ENCODE data around the gene SLC35F1. TPM values are rescaled to one million over a fixed set of nuclear protein-coding genes. Genes with fewer than 3 reads are reported as not detected.

SLC35F1 gene
- total and polyA plus RNA-seq, 9 of the 15 experiments (the other 6 are each of a cell fraction or from before 2014, with no cell fraction given): 0.03 to 0.06 TPM; not detected in 7

DNA sequence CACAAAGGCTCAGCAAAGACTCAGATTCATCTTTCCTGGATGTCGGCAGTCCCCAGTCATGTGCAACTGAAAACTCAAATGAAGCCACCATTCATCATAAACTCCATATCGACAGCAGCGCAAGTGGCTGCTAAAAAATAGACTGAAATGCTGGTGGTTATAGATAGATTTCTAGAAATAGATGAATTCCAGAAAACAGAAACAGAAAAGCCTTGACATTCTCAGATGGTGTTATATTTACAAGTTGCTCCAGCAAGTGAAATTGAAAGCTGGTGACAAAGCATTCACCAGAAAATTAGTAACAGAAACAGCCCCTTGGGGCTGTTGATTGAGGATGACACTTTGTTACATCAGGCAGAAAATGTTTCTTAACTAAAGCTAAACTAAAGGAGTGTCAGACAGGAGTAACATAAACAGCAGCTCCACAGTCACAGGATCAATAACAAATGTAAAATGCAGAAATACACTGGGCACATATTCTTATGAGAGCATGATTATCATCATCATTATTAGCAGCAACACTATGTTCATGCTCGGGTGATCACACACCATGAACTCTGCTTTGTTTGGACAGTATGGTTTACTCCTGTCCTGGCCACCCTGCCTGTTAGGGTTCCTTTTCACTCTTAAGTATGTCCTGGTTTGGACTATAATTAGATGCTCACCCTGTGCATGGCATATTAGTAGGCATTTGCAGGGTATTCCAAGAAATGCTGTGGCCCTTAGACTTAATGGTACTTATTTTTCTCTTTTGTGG lies 36.4 kb upstream of the SLC35F1 start:
- 0% methylated on average over 4 of the region's 4 CpGs for WGBS (ENCODE audit: insufficient coverage, low coverage, missing lambda C conversion rate)
- no peak for ATAC-seq
- no TSS peak for BruUV-seq (replicated peaks)
- H3K9me1 ChIP-seq (ENCODE audit: control insufficient read depth, insufficient read depth, low read length): no peaks in the 10 kb centered on the region
- H3K9me3 ChIP-seq (replicated peaks; ENCODE audit: control insufficient read depth, insufficient read depth, low read depth, low read length): no peaks in the 10 kb centered on the region
- DNase-seq (ENCODE audit: extremely low read depth in 1 of 4, low spot score in 3 of 4): no peak
- no peaks in the 10 kb centered on the region for H3K4me1 ChIP-seq (replicated peaks in 1 of 2; ENCODE audit: control insufficient read depth in 2 of 2, insufficient read depth in 2 of 2, low read length in 2 of 2)
- no peak overlapping the region for H2AFZ ChIP-seq (ENCODE audit: low read depth, low read length)
- no peak overlapping the region for H3K4me2 ChIP-seq (ENCODE audit: insufficient read depth, low read length)
- H3K27ac ChIP-seq (ENCODE audit: extremely low read depth, low read depth, low read length): no peak overlapping the region
- POLR2A ChIA-PET: no interaction called here
- H3K4me3 ChIP-seq: no peak overlapping the region
- CTCF ChIA-PET (ENCODE audit: low intra/inter-chr PET ratio): no interaction called here
- H3K9ac ChIP-seq (ENCODE audit: insufficient read depth in 1 of 2, low read depth in 2 of 2, low read length in 2 of 2): no peak overlapping the region
- no peaks in the 10 kb centered on the region for H3K27me3 ChIP-seq (ENCODE audit: control insufficient read depth in 2 of 2, insufficient read depth in 2 of 2, low read length in 2 of 2)
- H3K36me3 ChIP-seq (ENCODE audit: control insufficient read depth, insufficient read depth, low read length): no peaks in the 10 kb centered on the region
- intact Hi-C loops (cut with micrococcal nuclease) (no loop called here), in situ Hi-C loops (cut with MboI) (no loop called here)
- FAIRE-seq: no peak
- no peaks in the 10 kb centered on the region for H4K20me1 ChIP-seq (replicated peaks; ENCODE audit: control insufficient read depth, insufficient read depth, low read length)
- no peak for TF ChIP-seq TCF7L2 (IDR thresholded peaks at IDR 0.05; ENCODE audit: low read depth, low read length)
- no peak for TF ChIP-seq POLR2G (IDR thresholded peaks at IDR 0.05; ENCODE audit: low read depth, low read length)
- no peaks in the 10 kb centered on the region for H3K79me2 ChIP-seq (ENCODE audit: control insufficient read depth, insufficient read depth, low read length)

DNA sequence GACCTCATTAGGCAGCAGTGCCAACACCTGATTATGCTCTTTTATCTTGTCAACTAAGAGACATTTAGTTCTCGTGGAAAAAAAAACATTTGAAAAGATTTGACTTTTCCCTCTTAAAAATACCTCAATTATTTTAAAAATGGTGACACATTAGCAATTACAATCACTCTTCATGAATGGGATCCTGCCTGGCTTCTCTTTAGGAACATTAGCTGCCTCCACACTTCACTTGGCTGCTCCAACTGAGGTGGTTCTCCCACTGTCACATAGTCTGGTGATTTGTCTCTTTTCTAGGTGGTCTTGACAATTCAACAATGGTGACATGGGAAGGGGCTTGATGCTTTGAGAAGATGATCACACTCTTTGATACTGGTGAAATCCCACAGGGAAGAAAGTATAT lies 26.2 kb upstream of the SLC35F1 start:
- DNase-seq (ENCODE audit: extremely low read depth in 1 of 4, low spot score in 3 of 4): no peak
- Histone ChIP-seq H3K36me3 (ENCODE audit: control insufficient read depth, insufficient read depth, low read length) (no peaks in the 10 kb centered on the region), H3K79me2 (ENCODE audit: control insufficient read depth, insufficient read depth, low read length) (no peaks in the 10 kb centered on the region), H2AFZ (ENCODE audit: low read depth, low read length) (no peak overlapping the region), H3K9ac (ENCODE audit: insufficient read depth in 1 of 2, low read depth in 2 of 2, low read length in 2 of 2) (no peak overlapping the region), H3K9me1 (ENCODE audit: control insufficient read depth, insufficient read depth, low read length) (no peaks in the 10 kb centered on the region), H3K9me3 (replicated peaks; ENCODE audit: control insufficient read depth, insufficient read depth, low read depth, low read length) (no peaks in the 10 kb centered on the region; the same call in 1 of the 2 replicates), H4K20me1 (replicated peaks; ENCODE audit: control insufficient read depth, insufficient read depth, low read length) (no peaks in the 10 kb centered on the region), H3K4me3 (no peak overlapping the region), H3K4me2 (ENCODE audit: insufficient read depth, low read length) (no peak overlapping the region), H3K27ac (ENCODE audit: extremely low read depth, low read depth, low read length) (no peak overlapping the region), H3K4me1 (replicated peaks in 1 of 2; ENCODE audit: control insufficient read depth in 2 of 2, insufficient read depth in 2 of 2, low read length in 2 of 2) (no peaks in the 10 kb centered on the region), H3K27me3 (ENCODE audit: control insufficient read depth in 2 of 2, insufficient read depth in 2 of 2, low read length in 2 of 2) (no peaks in the 10 kb centered on the region)
- intact Hi-C loops (cut with micrococcal nuclease): no loop called here
- ChIA-PET CTCF (ENCODE audit: low intra/inter-chr PET ratio) (no interaction called here), POLR2A (no interaction called here)
- WGBS (ENCODE audit: insufficient coverage, low coverage, missing lambda C conversion rate): 0% methylated on average over 1 of the region's 1 CpG
- FAIRE-seq: no peak
- in situ Hi-C loops (cut with MboI): no loop called here
- no TSS peak for BruUV-seq (replicated peaks)
- no peak for ATAC-seq
- TF ChIP-seq SMAD4 (CRISPR knock-in tag; conservative IDR thresholded peaks at IDR 0.05) (no peak), STAG1 (CRISPR knock-in tag; IDR thresholded peaks at IDR 0.05; ENCODE audit: borderline replicate concordance) (no peak), TBP (optimal IDR thresholded peaks at IDR 0.05; ENCODE audit: low read depth, low read length) (no peak), PPARD (CRISPR knock-in tag; IDR thresholded peaks at IDR 0.05) (no peak), NCOA1 (IDR thresholded peaks at IDR 0.05; ENCODE audit: low read depth) (no peak), ZNF217 (CRISPR knock-in tag; IDR thresholded peaks at IDR 0.05) (no peak)
- TF ChIP-seq, protein P1, sequence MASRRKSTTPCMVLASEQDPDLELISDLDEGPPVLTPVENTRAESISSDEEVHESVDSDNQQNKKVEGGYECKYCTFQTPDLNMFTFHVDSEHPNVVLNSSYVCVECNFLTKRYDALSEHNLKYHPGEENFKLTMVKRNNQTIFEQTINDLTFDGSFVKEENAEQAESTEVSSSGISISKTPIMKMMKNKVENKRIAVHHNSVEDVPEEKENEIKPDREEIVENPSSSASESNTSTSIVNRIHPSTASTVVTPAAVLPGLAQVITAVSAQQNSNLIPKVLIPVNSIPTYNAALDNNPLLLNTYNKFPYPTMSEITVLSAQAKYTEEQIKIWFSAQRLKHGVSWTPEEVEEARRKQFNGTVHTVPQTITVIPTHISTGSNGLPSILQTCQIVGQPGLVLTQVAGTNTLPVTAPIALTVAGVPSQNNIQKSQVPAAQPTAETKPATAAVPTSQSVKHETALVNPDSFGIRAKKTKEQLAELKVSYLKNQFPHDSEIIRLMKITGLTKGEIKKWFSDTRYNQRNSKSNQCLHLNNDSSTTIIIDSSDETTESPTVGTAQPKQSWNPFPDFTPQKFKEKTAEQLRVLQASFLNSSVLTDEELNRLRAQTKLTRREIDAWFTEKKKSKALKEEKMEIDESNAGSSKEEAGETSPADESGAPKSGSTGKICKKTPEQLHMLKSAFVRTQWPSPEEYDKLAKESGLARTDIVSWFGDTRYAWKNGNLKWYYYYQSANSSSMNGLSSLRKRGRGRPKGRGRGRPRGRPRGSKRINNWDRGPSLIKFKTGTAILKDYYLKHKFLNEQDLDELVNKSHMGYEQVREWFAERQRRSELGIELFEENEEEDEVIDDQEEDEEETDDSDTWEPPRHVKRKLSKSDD (conservative IDR thresholded peaks at IDR 0.05; ENCODE audit: low read length): no peak
- TF ChIP-seq, protein P2, sequence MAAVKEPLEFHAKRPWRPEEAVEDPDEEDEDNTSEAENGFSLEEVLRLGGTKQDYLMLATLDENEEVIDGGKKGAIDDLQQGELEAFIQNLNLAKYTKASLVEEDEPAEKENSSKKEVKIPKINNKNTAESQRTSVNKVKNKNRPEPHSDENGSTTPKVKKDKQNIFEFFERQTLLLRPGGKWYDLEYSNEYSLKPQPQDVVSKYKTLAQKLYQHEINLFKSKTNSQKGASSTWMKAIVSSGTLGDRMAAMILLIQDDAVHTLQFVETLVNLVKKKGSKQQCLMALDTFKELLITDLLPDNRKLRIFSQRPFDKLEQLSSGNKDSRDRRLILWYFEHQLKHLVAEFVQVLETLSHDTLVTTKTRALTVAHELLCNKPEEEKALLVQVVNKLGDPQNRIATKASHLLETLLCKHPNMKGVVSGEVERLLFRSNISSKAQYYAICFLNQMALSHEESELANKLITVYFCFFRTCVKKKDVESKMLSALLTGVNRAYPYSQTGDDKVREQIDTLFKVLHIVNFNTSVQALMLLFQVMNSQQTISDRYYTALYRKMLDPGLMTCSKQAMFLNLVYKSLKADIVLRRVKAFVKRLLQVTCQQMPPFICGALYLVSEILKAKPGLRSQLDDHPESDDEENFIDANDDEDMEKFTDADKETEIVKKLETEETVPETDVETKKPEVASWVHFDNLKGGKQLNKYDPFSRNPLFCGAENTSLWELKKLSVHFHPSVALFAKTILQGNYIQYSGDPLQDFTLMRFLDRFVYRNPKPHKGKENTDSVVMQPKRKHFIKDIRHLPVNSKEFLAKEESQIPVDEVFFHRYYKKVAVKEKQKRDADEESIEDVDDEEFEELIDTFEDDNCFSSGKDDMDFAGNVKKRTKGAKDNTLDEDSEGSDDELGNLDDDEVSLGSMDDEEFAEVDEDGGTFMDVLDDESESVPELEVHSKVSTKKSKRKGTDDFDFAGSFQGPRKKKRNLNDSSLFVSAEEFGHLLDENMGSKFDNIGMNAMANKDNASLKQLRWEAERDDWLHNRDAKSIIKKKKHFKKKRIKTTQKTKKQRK (IDR thresholded peaks at IDR 0.05; ENCODE audit: borderline replicate concordance, low read depth, low read length): no peak
